ENCODE data around the gene DDI2.
"Not testable (repeated sequence)": the region's sequence is repeated elsewhere in the genome, so short reads cannot be mapped to it uniquely, and the experiment has no call there.

The DDI2 gene
- 16.5 to 155 (median 94.6) reads per million in 18 experiments for total RNA-seq

GRCh38 chr1:15617173-15618076, at the start of gene DDI2:
TSS of gene DDI2 (plus strand) at chr1:15617458. CDS start at chr1:15617671, 213 bp downstream.
- peak; percentile 98 for DNase-seq

GRCh38 chr1:15568387-15569073, 48.7 kb upstream of the DDI2 start:
- DNase-seq = no peak

GRCh38 chr1:15570861-15571260, 46.4 kb upstream of the DDI2 start:
- DNase-seq = no peak

GRCh38 chr1:15571266-15571665, 46.0 kb upstream of the DDI2 start:
- DNase-seq = no peak

GRCh38 chr1:15573477-15573876, 43.8 kb upstream of the DDI2 start:
- DNase-seq = no peak

GRCh38 chr1:15574741-15575140, 42.5 kb upstream of the DDI2 start:
- DNase-seq = no peak

GRCh38 chr1:15575549-15576150, 41.6 kb upstream of the DDI2 start:
- DNase-seq = no peak

GRCh38 chr1:15577691-15578090, 39.6 kb upstream of the DDI2 start:
- DNase-seq = no peak

- no peak for DNase-seq
Measured at GRCh38 chr1:15578921-15579682, 38.2 kb upstream of the DDI2 start.

GRCh38 chr1:15579683-15580047, 37.6 kb upstream of the DDI2 start:
- peak in 1 of 2 donors; percentile 11 for DNase-seq

- DNase-seq = no peak
Measured at GRCh38 chr1:15583016-15583706, 34.1 kb upstream of the DDI2 start.

- DNase-seq = peak in 1 of 2 donors; percentile 20
Measured at GRCh38 chr1:15584489-15585363, 32.5 kb upstream of the DDI2 start, which contains the start of gene AGMAT. TSS of gene AGMAT (minus strand) at chr1:15585051. CDS start at chr1:15584967, 84 bp downstream.

GRCh38 chr1:15592285-15592684, 25.0 kb upstream of the DDI2 start:
- DNase-seq = no peak

GRCh38 chr1:15595809-15596617, 21.2 kb upstream of the DDI2 start:
- DNase-seq = no peak

GRCh38 chr1:15598436-15598835, 18.8 kb upstream of the DDI2 start:
- DNase-seq = no peak

GRCh38 chr1:15603050-15603965, 13.9 kb upstream of the DDI2 start:
- DNase-seq = peak; percentile 95 to 98

GRCh38 chr1:15603966-15604282, 13.3 kb upstream of the DDI2 start:
- DNase-seq = not testable (repeated sequence)

GRCh38 chr1:15604400-15604799, 12.9 kb upstream of the DDI2 start:
- DNase-seq = not testable (repeated sequence)

Data from inflammatory macrophage (primary cell).